ENCODE data around the gene LSAMP. TPM values are rescaled to one million over a fixed set of nuclear protein-coding genes. Genes with fewer than 3 reads are reported as not detected.

LSAMP gene
- total and polyA plus RNA-seq, 2 of the 13 experiments (the other 11 are each of a cell fraction or from before 2014, with no cell fraction given) = not detected

DNA sequence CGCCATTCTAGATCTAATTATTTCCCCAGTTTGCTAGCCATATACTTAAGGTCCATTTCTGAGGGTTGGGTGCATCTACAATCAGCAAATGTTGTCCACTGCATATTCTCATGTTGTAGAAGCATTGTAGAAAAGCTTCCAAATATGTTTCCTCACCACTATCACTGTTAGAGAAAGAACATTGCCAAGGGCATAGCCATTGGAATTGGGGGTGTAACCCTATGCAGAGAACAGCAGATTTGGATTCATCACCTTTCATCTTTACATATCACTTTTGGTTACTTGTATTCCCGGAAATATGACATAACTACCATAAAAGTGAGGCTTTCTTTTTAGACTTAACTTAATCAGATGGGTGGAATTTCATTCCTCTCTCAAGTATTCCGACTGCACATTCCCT, 203.6 kb downstream of the LSAMP start (continued):
- TF ChIP-seq, protein P1, sequence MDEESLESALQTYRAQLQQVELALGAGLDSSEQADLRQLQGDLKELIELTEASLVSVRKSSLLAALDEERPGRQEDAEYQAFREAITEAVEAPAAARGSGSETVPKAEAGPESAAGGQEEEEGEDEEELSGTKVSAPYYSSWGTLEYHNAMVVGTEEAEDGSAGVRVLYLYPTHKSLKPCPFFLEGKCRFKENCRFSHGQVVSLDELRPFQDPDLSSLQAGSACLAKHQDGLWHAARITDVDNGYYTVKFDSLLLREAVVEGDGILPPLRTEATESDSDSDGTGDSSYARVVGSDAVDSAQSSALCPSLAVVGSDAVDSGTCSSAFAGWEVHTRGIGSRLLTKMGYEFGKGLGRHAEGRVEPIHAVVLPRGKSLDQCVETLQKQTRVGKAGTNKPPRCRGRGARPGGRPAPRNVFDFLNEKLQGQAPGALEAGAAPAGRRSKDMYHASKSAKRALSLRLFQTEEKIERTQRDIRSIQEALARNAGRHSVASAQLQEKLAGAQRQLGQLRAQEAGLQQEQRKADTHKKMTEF (CRISPR knock-in tag; IDR thresholded peaks at IDR 0.05) = no peak
- TF ChIP-seq, protein P2, sequence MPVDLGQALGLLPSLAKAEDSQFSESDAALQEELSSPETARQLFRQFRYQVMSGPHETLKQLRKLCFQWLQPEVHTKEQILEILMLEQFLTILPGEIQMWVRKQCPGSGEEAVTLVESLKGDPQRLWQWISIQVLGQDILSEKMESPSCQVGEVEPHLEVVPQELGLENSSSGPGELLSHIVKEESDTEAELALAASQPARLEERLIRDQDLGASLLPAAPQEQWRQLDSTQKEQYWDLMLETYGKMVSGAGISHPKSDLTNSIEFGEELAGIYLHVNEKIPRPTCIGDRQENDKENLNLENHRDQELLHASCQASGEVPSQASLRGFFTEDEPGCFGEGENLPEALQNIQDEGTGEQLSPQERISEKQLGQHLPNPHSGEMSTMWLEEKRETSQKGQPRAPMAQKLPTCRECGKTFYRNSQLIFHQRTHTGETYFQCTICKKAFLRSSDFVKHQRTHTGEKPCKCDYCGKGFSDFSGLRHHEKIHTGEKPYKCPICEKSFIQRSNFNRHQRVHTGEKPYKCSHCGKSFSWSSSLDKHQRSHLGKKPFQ (CRISPR knock-in tag; IDR thresholded peaks at IDR 0.05; ENCODE audit: insufficient replicate concordance) = no peak
- TF ChIP-seq NR1H2 (CRISPR knock-in tag; IDR thresholded peaks at IDR 0.05; ENCODE audit: borderline replicate concordance, low read depth) (no peak), ZFP36L1 (CRISPR knock-in tag; IDR thresholded peaks at IDR 0.05) (no peak)
- TF ChIP-seq, protein P3, sequence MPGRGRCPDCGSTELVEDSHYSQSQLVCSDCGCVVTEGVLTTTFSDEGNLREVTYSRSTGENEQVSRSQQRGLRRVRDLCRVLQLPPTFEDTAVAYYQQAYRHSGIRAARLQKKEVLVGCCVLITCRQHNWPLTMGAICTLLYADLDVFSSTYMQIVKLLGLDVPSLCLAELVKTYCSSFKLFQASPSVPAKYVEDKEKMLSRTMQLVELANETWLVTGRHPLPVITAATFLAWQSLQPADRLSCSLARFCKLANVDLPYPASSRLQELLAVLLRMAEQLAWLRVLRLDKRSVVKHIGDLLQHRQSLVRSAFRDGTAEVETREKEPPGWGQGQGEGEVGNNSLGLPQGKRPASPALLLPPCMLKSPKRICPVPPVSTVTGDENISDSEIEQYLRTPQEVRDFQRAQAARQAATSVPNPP (CRISPR knock-in tag; IDR thresholded peaks at IDR 0.05) = no peak

DNA sequence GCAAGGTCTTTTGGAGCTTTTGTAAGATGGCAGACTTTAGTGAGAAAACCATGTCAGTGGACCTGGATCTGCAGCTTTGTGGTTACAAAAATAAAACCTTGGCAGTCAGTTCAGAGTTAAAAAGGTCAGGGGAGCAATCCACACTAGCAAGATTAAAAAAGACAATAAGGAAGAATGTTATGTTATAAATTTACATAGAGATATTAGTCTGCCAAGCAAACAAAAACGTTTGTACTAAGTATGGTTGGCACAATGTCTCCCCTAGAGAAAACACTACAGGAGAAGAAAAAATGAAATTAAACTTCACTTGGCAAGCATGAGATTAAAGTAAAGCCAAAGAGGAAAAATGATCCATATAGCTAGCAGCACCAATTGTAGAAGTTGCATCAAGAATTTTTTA, 205.0 kb downstream of the LSAMP start:
- Histone ChIP-seq H3K79me2 (ENCODE audit: insufficient read depth, low read length) (no peaks in the 10 kb centered on the region), H3K9me3 (ENCODE audit: low read length) (no peaks in the 10 kb centered on the region), H3K4me1 (ENCODE audit: insufficient read depth, low read length) (no peaks in the 10 kb centered on the region), H3K4me3 (replicated peaks in 1 of 3; ENCODE audit: insufficient read depth in 1 of 3, low read depth in 2 of 3, low read length in 3 of 3) (no peak overlapping the region), H3K27me3 (ENCODE audit: control insufficient read depth in 1 of 2, insufficient read depth in 2 of 2, low read length in 2 of 2) (no peaks in the 10 kb centered on the region; a peak in 1 of 5 replicates), H4K20me1 (ENCODE audit: insufficient read depth, low read length) (no peaks in the 10 kb centered on the region), H2AFZ (ENCODE audit: low read length) (no peak overlapping the region), H3K4me2 (ENCODE audit: low read depth, low read length) (no peak overlapping the region), H3K9ac (ENCODE audit: insufficient read depth, low read depth, low read length) (no peak overlapping the region), H3K27ac (ENCODE audit: extremely low read length, insufficient read depth, low read length) (no peak overlapping the region), H3K36me3 (replicated peaks in 1 of 2; ENCODE audit: control insufficient read depth in 1 of 2, insufficient read depth in 2 of 2, low read length in 2 of 2) (no peaks in the 10 kb centered on the region)
- BruUV-seq (replicated peaks) = no TSS peak
- DNase-seq (ENCODE audit: low spot score) (no peak), ATAC-seq (no peak), FAIRE-seq (no peak)
- 0% methylated on average over 1 of the region's 1 CpG for WGBS (ENCODE audit: low lambda C conversion rate)
- intact Hi-C loops (cut with micrococcal nuclease; ENCODE audit: unreplicated experiment) = no loop called here
- in situ Hi-C loops (cut with HindIII; ENCODE audit: extremely low pct_ligation_motif_present, low pct_unique_long_range_greater_than_20kb) = no loop called here
- ChIA-PET POLR2A (no interaction called here), CTCF (ENCODE audit: low intra/inter-chr PET ratio, low total read pairs) (no interaction called here)
- TF ChIP-seq KDM1A (CRISPR knock-in tag; IDR thresholded peaks at IDR 0.05) (no peak), KDM3A (CRISPR knock-in tag; IDR thresholded peaks at IDR 0.05; ENCODE audit: low read depth) (no peak), NR3C1 (CRISPR knock-in tag; IDR thresholded peaks at IDR 0.05) (no peak), CBX5 (CRISPR knock-in tag; IDR thresholded peaks at IDR 0.05; ENCODE audit: borderline replicate concordance) (no peak)
- TF ChIP-seq, protein P4, sequence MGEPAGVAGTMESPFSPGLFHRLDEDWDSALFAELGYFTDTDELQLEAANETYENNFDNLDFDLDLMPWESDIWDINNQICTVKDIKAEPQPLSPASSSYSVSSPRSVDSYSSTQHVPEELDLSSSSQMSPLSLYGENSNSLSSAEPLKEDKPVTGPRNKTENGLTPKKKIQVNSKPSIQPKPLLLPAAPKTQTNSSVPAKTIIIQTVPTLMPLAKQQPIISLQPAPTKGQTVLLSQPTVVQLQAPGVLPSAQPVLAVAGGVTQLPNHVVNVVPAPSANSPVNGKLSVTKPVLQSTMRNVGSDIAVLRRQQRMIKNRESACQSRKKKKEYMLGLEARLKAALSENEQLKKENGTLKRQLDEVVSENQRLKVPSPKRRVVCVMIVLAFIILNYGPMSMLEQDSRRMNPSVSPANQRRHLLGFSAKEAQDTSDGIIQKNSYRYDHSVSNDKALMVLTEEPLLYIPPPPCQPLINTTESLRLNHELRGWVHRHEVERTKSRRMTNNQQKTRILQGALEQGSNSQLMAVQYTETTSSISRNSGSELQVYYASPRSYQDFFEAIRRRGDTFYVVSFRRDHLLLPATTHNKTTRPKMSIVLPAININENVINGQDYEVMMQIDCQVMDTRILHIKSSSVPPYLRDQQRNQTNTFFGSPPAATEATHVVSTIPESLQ (CRISPR knock-in tag; conservative IDR thresholded peaks at IDR 0.05) = no peak

Data from HepG2 (cell line).